ENCODE data around the gene TGFBR1.

DNA sequence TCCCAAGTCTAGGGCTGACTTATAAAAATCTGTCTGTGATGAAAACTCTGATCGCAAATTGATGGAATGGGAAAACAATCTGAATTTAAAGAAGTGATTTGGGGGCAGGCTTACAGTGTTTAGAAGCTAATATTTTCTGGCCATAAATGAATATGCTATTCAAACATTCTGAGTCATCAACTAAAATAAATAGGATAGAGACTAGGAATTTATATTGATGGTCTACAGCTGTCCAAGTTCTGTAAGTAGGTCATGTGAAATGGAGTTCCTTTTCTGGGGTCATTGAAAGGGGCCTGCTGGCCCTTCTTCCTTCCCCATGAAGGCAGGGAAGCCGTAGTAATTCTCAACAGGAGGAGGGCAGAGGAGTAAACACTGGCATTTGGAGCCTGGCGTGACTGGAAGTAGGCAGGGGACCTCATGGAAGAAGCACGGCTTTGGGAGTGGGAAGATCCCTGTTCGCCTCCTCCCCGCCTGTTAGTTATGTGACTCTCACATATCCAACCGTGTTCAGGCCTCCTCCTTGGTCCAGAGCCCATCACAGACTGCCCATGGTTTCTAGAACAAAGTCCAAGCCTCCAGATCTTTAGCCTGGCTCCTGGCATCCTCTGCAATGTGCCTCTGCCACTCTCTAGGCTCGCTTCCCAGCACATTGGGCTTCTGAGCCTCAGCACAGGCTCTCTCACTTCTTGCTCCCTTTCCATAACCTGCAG, 85.1 kb downstream of the TGFBR1 start:
- TF ChIP-seq, protein P1, sequence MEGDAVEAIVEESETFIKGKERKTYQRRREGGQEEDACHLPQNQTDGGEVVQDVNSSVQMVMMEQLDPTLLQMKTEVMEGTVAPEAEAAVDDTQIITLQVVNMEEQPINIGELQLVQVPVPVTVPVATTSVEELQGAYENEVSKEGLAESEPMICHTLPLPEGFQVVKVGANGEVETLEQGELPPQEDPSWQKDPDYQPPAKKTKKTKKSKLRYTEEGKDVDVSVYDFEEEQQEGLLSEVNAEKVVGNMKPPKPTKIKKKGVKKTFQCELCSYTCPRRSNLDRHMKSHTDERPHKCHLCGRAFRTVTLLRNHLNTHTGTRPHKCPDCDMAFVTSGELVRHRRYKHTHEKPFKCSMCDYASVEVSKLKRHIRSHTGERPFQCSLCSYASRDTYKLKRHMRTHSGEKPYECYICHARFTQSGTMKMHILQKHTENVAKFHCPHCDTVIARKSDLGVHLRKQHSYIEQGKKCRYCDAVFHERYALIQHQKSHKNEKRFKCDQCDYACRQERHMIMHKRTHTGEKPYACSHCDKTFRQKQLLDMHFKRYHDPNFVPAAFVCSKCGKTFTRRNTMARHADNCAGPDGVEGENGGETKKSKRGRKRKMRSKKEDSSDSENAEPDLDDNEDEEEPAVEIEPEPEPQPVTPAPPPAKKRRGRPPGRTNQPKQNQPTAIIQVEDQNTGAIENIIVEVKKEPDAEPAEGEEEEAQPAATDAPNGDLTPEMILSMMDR (conservative IDR thresholded peaks at IDR 0.05 in 1 of 2, IDR thresholded peaks at IDR 0.05 in 1 of 2; ENCODE audit: low read depth in 1 of 2, low read length in 2 of 2), result no peak
- TF ChIP-seq EZH2 (IDR thresholded peaks at IDR 0.05; ENCODE audit: low read length, missing control alignments), result no peak
